Activated CD8-positive, alpha-beta memory T cell treated with anti-CD3 and anti-CD28 coated beads, Interleukin-2, amount 50 U/mL, for 48 hours (primary cell): Measurements from ENCODE around the gene GRB10.

ENCODE experiments used
- DNase-seq: peaks from one replicate; pipeline ENCODE4 v3.0.0-alpha.2; 2020

The GRB10 gene

GRCh38 chr7:50714857-50715256 is 67.8 kb downstream of the GRB10 start:
- DNase-seq: no peak

GRCh38 chr7:50713123-50713965 is 69.4 kb downstream of the GRB10 start:
- DNase-seq: no peak

- DNase-seq: no peak
Measured at GRCh38 chr7:50712252-50713122, 70.2 kb downstream of the GRB10 start.

- no peak for DNase-seq
Measured at GRCh38 chr7:50711271-50712175, 71.2 kb downstream of the GRB10 start.

GRCh38 chr7:50710441-50711154 is 72.1 kb downstream of the GRB10 start:
- no peak for DNase-seq

- DNase-seq: no peak
Measured at GRCh38 chr7:50709151-50709550, 73.5 kb downstream of the GRB10 start.

- no peak for DNase-seq
Measured at GRCh38 chr7:50707236-50708006, 75.3 kb downstream of the GRB10 start.

- no peak for DNase-seq
Measured at GRCh38 chr7:50706469-50706937, 76.2 kb downstream of the GRB10 start.

GRCh38 chr7:50704844-50705243 is 77.9 kb downstream of the GRB10 start:
- DNase-seq: no peak

GRCh38 chr7:50703654-50704053 is 79.0 kb downstream of the GRB10 start:
- no peak for DNase-seq

- no peak for DNase-seq
Measured at GRCh38 chr7:50699143-50699542, 83.6 kb downstream of the GRB10 start.

GRCh38 chr7:50697748-50698147 is 84.9 kb downstream of the GRB10 start:
- no peak for DNase-seq

- no peak for DNase-seq
Measured at GRCh38 chr7:50696810-50697582, 85.7 kb downstream of the GRB10 start.

- no peak for DNase-seq
Measured at GRCh38 chr7:50695026-50695425, 87.7 kb downstream of the GRB10 start.

- no peak for DNase-seq
Measured at GRCh38 chr7:50693455-50694130, 89.1 kb downstream of the GRB10 start.

- no peak for DNase-seq
Measured at GRCh38 chr7:50690541-50691011, 92.1 kb downstream of the GRB10 start.

GRCh38 chr7:50688226-50688590 is 94.5 kb downstream of the GRB10 start:
- DNase-seq: no peak

GRCh38 chr7:50687575-50688225 is 95.0 kb downstream of the GRB10 start:
- DNase-seq: no peak

- DNase-seq: no peak
Measured at GRCh38 chr7:50687096-50687495, 95.6 kb downstream of the GRB10 start.
